Astrocyte (in vitro differentiated cells and primary cell): ENCODE data around the gene GRID2. TPM values are rescaled to one million over a fixed set of nuclear protein-coding genes. Genes with fewer than 3 reads are reported as not detected.

Source experiments
- DNase-seq: peaks from one replicate; pipeline ENCODE4 v3.0.0-alpha.2; 2010; ENCODE audit warnings: low read depth
- FAIRE-seq: peaks from 2 replicates; lab custom pipeline; 2011; peaks lifted over from hg19 to GRCh38; lab: Jason Lieb, UNC
- H2AFZ ChIP-seq: 2 replicates; pipeline ENCODE4 v1.6.0; 2012; ENCODE audit warnings: low read depth, low read length, inconsistent platforms
- H3K27ac ChIP-seq: 2 replicates; pipeline ENCODE4 v1.5.1; 2011; ENCODE audit warnings: low read depth, low read length, inconsistent platforms
- H3K27me3 ChIP-seq: 2 replicates; pipeline ENCODE4 v1.6.0; 2011; ENCODE audit warnings: low read length, inconsistent platforms; ENCODE audit not compliant: insufficient read depth
- H3K36me3 ChIP-seq: 2 replicates; pipeline ENCODE4 v1.5.1; 2011; ENCODE audit warnings: low read length, inconsistent platforms; ENCODE audit not compliant: insufficient read depth
- H3K4me1 ChIP-seq: 2 replicates; pipeline ENCODE4 v1.5.1; 2011; ENCODE audit warnings: low read length, inconsistent platforms; ENCODE audit not compliant: insufficient read depth
- H3K4me2 ChIP-seq: 2 replicates; pipeline ENCODE4 v1.6.0; 2012; ENCODE audit warnings: low read length, inconsistent platforms
- H3K4me3 ChIP-seq: 2 replicates; pipeline ENCODE4 v1.5.1; 2011; ENCODE audit warnings: low read depth, mild to moderate bottlenecking, low read length, inconsistent platforms; ENCODE audit not compliant: insufficient read depth
- H3K79me2 ChIP-seq: 2 replicates; pipeline ENCODE4 v1.6.0; 2012; ENCODE audit warnings: mild to moderate bottlenecking, low read length, inconsistent platforms; ENCODE audit not compliant: insufficient read depth
- H3K9ac ChIP-seq: 2 replicates; pipeline ENCODE4 v1.6.0; 2012; ENCODE audit warnings: mild to moderate bottlenecking, low read length, inconsistent platforms
- H3K9me3 ChIP-seq: 2 replicates; pipeline ENCODE4 v1.5.1; 2012; ENCODE audit warnings: low read depth, mild to moderate bottlenecking, low read length, inconsistent platforms; ENCODE audit not compliant: insufficient read depth
- H4K20me1 ChIP-seq: 2 replicates; pipeline ENCODE4 v1.6.0; 2012; ENCODE audit warnings: low read length, inconsistent platforms; ENCODE audit not compliant: insufficient read depth
- H3K27ac Mint-ChIP-seq: one replicate; pipeline ENCODE4 v1.8.0; 2021; ENCODE audit warnings: mild to moderate bottlenecking, mixed read lengths; ENCODE audit not compliant: unreplicated experiment
- H3K27me3 Mint-ChIP-seq: one replicate; pipeline ENCODE4 v1.8.0; 2021; ENCODE audit warnings: low read depth, mixed read lengths; ENCODE audit not compliant: unreplicated experiment
- H3K36me3 Mint-ChIP-seq: one replicate; pipeline ENCODE4 v1.8.0; 2021; ENCODE audit warnings: low read depth, mixed read lengths; ENCODE audit not compliant: unreplicated experiment
- H3K4me1 Mint-ChIP-seq: one replicate; pipeline ENCODE4 v1.8.0; 2021; ENCODE audit warnings: low read depth, mixed read lengths; ENCODE audit not compliant: unreplicated experiment
- H3K4me3 Mint-ChIP-seq: one replicate; pipeline ENCODE4 v1.8.0; 2021; ENCODE audit warnings: mild to moderate bottlenecking, moderate library complexity, mixed read lengths; ENCODE audit not compliant: unreplicated experiment
- H3K9me3 Mint-ChIP-seq: one replicate; pipeline ENCODE4 v1.8.0; 2021; ENCODE audit warnings: mild to moderate bottlenecking, mixed read lengths; ENCODE audit not compliant: unreplicated experiment
- EZH2 ChIP-seq: IDR thresholded peaks from 2 replicates; pipeline ENCODE4 v1.6.1; 2012; ENCODE audit warnings: mild to moderate bottlenecking, low read length, inconsistent platforms; ENCODE audit not compliant: insufficient read depth
- total RNA-seq: library from RNA; stranded (reverse); gene quantifications from 2 replicates; pipeline ENCODE4 v1.2.1, GENCODE V29; 2021
- TF ChIP-seq, protein P1 (sequence below): IDR thresholded peaks from 2 replicates; pipeline ENCODE4 v1.5.1; 2011; ENCODE audit warnings: low read depth, mild to moderate bottlenecking, inconsistent platforms, low read length, moderate library complexity; ENCODE audit not compliant: insufficient read depth

Gene GRID2
- total RNA-seq, 1 donor from 2014 or later, result 0.14 TPM

DNA sequence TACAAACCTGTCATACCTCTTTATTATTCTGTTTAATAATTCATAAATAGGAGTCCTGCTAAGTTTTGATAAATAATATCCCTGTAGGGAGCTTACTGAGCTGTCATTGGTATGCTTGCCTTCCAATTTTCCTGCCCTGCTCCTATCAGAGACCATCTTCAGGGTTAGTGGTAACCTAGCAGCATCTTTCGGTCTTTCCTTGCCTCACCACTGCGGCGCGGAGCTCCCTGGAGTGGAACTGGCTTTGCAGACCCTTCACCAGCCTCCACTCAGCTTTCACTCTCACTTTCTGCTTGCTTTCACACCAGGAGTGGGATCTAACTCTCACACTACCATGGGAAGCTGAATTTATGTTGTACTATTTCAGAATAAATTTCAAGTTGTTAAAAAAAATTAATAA is 1043.1 kb downstream of the GRID2 start:
- Histone ChIP-seq H2AFZ (no peak overlapping the region), H3K4me2 (no peak overlapping the region), H3K36me3 (no peaks in the 10 kb centered on the region), H3K9ac (no peak overlapping the region), H3K79me2 (no peaks in the 10 kb centered on the region), H3K27me3 (no peaks in the 10 kb centered on the region), H3K9me3 (no peaks in the 10 kb centered on the region), H4K20me1 (no peaks in the 10 kb centered on the region), H3K4me1 (no peaks in the 10 kb centered on the region), H3K27ac (no peak overlapping the region), H3K4me3 (no peak overlapping the region)
- no peak for TF ChIP-seq EZH2
- TF ChIP-seq, protein P1, sequence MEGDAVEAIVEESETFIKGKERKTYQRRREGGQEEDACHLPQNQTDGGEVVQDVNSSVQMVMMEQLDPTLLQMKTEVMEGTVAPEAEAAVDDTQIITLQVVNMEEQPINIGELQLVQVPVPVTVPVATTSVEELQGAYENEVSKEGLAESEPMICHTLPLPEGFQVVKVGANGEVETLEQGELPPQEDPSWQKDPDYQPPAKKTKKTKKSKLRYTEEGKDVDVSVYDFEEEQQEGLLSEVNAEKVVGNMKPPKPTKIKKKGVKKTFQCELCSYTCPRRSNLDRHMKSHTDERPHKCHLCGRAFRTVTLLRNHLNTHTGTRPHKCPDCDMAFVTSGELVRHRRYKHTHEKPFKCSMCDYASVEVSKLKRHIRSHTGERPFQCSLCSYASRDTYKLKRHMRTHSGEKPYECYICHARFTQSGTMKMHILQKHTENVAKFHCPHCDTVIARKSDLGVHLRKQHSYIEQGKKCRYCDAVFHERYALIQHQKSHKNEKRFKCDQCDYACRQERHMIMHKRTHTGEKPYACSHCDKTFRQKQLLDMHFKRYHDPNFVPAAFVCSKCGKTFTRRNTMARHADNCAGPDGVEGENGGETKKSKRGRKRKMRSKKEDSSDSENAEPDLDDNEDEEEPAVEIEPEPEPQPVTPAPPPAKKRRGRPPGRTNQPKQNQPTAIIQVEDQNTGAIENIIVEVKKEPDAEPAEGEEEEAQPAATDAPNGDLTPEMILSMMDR, result no peak
- Mint-ChIP-seq H3K27ac (no peak overlapping the region), H3K9me3 (peaks cover 2% of the 10 kb centered on the region), H3K36me3 (no peaks in the 10 kb centered on the region), H3K4me3 (no peak overlapping the region), H3K4me1 (no peaks in the 10 kb centered on the region), H3K27me3 (no peaks in the 10 kb centered on the region)
- DNase-seq, result no peak
- FAIRE-seq, result no peak

DNA sequence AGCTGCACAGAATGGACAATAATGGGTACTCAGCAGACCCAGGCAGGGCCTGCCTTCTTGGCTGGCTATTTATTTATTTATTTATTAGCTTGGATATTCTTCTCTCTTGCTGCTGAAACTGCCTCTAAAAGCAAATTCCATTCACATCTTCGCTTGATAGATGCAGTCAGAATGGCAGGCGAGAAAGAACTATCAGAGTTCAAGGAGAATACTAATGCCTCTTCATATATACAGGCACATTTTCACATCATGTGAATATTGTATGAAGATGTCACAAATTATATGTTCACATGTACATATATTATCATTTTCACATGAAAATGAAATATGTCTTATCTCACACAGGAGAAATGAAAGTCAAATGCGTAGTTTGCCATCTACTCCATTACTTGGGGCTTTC is 1045.1 kb downstream of the GRID2 start:
- no peak overlapping the region for H3K9ac ChIP-seq
- H3K79me2 ChIP-seq, result no peaks in the 10 kb centered on the region
- Mint-ChIP-seq H3K36me3 (no peaks in the 10 kb centered on the region), H3K9me3 (peaks cover 2% of the 10 kb centered on the region), H3K27me3 (no peaks in the 10 kb centered on the region), H3K4me3 (no peak overlapping the region), H3K4me1 (no peaks in the 10 kb centered on the region), H3K27ac (no peak overlapping the region)
- no peak for FAIRE-seq
- no peaks in the 10 kb centered on the region for H3K27me3 ChIP-seq
- TF ChIP-seq, protein P1, result no peak
- TF ChIP-seq EZH2, result no peak
- no peaks in the 10 kb centered on the region for H3K9me3 ChIP-seq
- no peak overlapping the region for H3K4me2 ChIP-seq
- H3K36me3 ChIP-seq, result no peaks in the 10 kb centered on the region
- H2AFZ ChIP-seq, result no peak overlapping the region
- no peaks in the 10 kb centered on the region for H4K20me1 ChIP-seq
- no peak overlapping the region for H3K4me3 ChIP-seq
- no peak for DNase-seq
- no peak overlapping the region for H3K27ac ChIP-seq
- no peaks in the 10 kb centered on the region for H3K4me1 ChIP-seq

DNA sequence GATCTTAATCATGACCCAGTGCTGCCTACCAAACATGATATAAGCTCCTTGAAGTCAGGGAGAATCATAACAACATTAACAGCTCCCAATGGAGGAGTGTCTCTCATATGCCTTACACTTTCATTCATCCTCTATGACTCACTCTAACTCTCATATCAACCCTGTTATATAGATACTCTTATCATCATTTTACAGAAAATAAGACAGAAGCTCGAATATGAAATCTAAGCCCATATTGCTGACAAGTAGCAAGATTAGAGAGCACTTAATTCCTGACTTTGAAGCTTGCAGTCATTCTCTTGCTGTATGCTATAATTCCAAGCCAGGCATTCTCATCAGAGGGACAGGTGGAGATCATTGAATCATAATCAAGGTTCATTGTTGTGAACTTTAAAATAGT is 1048.1 kb downstream of the GRID2 start:
- no peak overlapping the region for H3K4me3 Mint-ChIP-seq
- no peak overlapping the region for H3K27ac ChIP-seq
- H3K36me3 ChIP-seq, result no peaks in the 10 kb centered on the region
- FAIRE-seq (no peak), DNase-seq (no peak)
- H2AFZ ChIP-seq, result no peak overlapping the region
- H3K4me1 ChIP-seq, result no peaks in the 10 kb centered on the region
- no peaks in the 10 kb centered on the region for H3K79me2 ChIP-seq
- TF ChIP-seq EZH2, result no peak
- TF ChIP-seq, protein P1, result no peak
- H3K9me3 Mint-ChIP-seq, result peaks cover 2% of the 10 kb centered on the region
- no peaks in the 10 kb centered on the region for H3K36me3 Mint-ChIP-seq
- no peaks in the 10 kb centered on the region for H4K20me1 ChIP-seq
- no peak overlapping the region for H3K27ac Mint-ChIP-seq
- no peak overlapping the region for H3K4me2 ChIP-seq
- no peak overlapping the region for H3K9ac ChIP-seq
- H3K27me3 ChIP-seq, result no peaks in the 10 kb centered on the region
- no peaks in the 10 kb centered on the region for H3K9me3 ChIP-seq
- no peaks in the 10 kb centered on the region for H3K4me1 Mint-ChIP-seq
- H3K4me3 ChIP-seq, result no peak overlapping the region
- no peaks in the 10 kb centered on the region for H3K27me3 Mint-ChIP-seq
